ENCODE measurements around the gene FLAD1.

FLAD1 gene

DNA sequence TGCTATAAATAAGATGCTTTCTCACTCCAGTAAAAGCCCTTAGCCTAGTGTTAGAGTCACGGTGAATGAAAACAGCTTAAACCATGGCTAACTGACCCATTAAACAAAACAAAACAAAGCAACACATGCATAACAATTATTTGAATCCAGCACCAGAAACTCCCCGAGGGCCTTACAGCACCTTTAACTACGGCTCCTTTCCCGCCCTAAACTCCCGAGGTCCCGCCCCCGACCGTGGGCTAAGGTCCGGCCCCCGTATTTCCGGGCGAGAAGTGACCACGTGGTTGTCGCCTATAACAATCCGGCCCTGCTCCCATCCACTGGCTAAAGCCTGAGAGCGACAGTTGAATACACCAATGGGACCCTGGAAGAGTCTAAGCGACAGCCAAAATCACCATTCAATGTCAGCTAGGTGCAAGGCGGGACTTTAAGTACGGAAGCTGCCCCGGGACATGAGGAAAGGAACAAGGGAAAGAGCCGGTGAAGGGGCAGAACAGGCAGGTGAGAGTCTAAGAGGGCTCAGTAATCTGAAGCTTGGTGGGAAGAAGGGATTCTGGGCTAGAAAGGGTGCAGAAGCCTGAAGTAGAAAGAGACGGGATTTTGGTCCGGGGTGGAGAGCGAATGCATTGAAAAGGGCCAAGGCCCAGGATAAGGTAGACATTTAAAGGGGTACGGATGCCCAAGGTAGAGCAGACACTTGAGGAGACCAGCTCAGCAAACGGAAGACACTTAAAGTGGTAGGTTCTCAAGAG, at the start of gene FLAD1:
FLAD1 (plus strand) TSS at position 448 of the 752 bp plus-strand sequence. CDS start 351 bp downstream, outside the sequence.
- peak; percentile 94 for DNase-seq

DNA sequence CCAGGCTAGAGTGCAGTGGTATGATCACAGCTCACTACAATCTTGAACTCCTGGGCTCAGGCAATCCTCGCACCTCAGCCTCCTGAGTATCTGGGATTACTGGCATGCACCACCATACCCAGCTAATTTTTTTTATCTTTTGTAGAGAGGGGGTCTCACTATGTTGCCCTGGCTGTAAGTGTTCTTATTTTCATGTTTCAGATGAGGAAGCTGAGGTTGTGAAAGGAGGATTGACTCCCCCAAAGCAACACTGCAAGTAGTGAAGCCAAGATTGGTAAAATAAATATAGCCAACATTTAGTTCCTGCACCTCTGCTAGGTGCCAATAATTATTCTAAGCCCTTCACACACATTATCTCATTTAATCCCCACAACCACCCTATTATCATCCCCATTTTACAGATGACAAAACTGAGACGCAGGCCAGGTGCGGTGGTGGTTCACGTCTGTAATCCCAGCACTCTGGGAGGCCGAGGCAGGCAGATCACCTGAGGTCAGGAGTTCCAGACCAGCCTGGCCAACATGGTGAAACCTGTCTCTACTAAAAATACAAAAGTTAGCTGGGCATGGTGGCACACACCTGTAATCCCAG, 48.7 kb upstream of the FLAD1 start:
- DNase-seq = no peak

DNA sequence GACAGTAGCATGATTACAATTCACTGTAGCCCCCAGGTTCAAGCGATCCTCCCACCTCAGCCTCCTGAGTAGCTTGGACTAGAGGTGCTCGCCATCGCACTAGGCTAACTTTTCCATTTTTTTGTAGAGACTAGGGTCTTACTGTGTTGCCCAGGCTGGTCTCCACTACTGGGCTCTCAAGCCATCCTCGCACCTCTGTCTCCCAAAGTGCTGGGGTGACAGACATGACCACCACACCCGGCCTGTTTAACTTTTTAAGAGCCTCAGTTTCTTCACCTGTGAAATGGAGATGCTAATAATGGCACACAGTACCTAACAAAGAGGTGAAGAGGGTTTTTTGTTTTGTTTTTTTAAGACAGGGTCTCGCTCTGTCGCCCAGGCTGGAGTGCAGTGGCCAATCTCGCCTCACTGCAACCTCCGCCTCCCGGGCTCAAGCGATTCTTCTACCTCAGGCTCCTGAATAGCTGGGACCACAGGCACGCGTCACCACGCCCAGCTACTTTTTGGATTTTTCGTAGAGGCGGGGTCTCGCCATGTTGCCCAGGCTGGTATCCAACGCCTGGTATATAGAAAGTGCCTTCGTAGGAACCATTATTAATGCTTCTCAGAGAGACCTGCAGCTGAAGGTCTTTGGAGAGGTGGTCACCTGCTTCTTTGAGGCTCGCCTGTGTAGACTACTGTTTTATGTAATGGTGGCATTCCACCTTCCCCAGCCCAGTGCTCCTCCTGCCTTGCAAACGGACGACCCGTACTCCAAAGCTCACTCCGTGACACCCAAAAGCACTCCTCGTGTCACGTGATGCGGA, 47.2 kb upstream of the FLAD1 start:
- no peak for DNase-seq

DNA sequence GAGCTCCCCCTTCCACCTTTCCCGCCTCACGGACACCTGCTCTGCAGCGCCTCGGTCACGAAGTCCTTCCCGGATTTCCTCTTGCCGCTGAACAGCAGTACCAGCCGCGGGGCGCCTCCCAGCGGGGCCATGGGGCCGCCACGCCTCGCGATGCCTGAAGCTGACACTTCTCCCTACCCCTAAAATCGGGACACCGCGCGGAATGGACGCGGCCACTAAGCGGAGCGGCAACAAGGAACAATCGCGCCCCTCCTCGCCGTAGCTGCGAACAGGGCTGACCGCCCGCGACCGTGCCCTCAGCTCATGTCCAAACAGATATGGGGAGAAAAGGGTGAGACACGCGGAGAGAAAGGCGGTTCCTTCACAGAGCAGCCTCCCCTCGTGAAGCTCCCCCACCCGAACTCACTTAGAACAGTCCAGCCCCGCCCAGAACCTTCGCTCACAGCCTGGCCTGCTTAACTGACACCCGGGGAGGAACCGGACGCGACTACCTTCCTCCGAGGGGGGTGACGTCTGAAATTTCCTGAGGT, 46.5 kb upstream of the FLAD1 start, which contains the start of gene PMVK:
PMVK (minus strand) TSS at position 165 of the 530 bp plus-strand sequence; CDS start at position 131, 34 bp downstream.
- peak; percentile 92 for DNase-seq

DNA sequence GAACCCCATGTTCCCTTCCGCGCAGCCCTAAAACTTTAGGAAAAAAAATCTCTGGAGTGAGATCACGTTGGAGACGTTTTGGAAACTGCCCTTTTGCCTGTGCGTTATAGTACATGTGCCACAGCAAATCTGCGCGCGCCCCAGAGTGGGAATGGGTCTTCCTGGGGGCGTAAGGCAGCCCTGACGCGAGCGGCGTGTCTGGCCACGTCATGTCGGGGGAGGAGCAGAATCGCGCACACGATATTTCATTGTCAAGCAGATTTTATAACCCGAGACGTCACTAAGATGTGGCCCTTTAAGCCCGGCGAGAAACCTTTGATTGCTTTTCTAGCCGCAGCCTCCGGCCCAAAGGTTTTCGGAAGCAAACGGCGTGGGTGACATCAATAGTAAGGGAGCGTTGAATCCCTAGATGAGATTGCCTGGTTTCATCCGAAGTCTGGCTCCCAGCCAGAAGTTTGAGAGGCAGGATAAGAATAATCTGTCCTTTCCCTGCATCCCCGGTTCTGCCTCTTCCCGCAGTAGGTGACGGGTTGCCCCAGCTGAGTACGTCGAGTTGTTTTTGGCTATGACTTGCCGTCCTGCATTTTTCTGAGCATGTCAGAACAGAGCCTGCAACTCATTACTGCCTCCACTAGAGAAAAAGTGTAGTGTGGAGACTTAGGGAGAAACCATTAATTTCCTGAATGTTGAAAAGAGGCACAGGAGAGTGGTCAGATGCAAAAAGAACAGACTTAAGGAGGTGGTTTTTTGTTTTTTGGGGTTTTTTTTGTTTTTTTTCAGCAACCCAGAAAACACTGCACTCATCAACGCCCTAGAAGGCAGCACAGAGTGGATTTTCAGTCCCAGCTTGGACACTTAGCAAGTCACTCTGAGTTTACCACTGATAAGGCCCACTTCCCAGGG, 45.8 kb upstream of the FLAD1 start:
- peak; percentile 83 for DNase-seq

DNA sequence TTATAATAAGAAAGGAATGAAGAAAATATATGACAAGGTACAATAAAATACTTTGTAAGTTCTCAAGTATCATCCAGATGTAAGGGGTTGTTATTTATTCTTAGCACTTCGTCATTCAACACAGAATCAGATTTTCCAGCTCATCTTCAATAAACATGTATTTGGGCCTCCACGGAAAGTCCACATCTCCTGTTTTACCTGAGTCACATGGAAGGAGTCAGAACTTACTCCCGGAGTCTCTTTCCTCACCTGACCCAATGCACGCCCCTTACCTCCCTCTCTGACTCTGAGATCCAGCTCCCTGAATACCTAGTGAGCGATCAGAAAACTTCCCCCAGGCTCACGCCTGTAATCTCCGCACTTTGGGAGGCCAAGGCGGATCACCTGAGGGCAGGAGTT, 45.2 kb upstream of the FLAD1 start:
- DNase-seq = no peak

DNA sequence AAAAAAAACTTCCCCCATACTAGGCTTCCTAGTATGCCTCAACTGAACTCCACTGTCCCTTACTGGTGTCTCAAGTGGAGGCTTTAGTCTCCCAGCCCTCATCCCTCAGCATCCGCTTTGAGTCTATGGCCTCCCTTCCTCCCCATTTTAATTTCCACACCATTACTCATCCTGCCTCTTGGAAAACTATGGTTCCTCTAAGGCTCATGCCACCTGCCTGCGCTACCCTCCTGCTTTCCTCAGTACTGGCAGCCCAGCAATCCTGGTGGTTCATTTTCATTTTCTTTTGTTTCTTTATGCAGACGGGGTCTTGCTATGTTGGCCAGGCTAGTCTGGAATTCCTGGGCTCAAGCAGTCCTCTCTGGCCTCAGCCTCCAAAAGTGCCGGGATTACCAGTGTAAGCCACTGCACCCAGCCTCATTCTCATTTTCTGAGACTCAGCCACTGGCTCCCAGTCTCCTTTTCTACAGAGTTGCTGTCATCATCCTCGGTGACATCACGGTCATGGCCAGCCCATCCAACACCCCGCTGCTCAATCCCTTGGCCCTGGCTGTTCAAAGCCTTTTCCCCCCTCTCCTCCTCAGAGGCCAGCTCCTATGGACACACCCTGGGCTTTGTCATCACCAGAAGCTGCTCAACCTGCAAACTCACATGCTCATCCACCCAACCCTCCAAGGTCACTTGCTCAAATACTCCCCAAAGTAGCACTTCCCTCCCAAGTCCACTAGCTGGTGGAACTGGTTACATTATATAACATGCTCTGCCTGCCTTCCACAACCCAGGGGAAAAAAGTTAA, 44.3 kb upstream of the FLAD1 start:
- no peak for DNase-seq

DNA sequence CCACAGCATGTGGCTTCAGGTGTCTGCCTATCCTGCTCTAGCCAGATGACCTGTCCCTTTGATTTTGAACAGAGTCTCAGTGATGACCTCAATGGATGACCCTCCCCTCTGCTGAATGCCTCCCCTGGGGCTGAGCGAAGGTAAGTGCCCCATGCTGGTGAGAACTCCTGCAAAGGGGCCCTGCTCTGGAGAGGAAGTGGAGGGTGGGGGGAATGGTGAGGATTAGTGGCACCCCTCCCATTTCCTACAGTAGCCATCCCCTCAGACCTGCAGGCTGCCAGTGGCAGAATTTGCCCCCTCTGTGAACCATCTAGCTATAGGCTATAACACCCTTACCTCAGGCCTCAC, 43.0 kb upstream of the FLAD1 start:
- DNase-seq = no peak

DNA sequence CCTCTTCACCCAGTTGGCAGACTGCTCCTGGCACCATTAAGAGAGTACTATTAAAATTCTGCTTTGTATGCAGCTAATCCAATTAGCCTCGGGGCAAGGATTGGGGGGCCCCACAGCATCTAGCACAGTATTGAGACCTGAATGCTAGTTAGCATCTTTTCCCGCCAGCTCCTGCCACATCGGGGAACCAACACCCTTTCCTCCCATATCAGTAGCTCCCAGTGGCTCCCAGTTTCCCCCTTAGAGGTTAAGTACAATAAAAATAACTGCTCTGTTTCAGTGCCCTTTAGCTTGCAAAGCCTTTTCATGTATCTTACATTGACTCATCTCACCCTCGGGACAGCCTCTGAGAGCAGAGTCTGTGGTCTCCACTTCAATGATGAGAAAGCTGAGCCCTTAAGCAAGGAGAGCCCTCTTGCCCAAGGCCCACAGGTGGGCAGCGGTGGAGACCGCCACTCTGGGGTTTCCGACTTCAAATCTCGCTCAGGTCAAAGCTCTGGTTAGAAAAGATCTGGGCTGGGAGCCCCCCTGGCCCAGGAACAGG, 42.4 kb upstream of the FLAD1 start:
- no peak for DNase-seq

DNA sequence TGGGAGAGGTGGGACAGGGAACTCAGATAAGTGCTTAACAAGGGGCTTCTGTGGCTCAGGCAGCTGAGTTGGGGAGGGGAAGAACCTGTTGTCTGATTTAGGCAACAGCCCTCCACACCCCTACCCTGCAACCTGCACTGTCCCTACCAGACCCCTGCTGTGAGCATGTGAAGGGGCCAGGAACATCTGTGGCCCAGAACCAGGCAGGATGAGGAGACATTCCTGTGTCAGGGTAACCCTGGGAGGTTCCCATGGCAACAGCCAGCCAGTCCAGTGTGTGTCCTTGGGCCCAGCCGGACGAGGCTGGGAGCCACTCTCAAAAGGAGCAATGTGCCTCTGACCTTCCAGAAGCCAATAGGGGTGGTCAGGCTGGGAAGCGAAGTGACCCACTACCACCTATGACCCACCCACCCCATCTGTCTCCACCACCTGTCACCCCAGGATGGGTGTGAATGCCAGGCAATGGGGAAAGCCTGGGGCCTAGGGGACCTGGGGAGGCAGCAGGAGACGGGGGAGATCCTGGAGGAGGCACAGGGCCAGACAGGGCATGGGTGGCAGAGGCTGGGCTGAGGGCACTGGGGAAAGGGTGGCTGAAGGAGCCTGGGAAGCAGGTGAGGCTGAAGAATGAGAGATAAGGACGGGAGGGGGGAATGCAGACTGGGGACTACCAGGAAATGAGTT, 41.7 kb upstream of the FLAD1 start:
- DNase-seq = no peak

DNA sequence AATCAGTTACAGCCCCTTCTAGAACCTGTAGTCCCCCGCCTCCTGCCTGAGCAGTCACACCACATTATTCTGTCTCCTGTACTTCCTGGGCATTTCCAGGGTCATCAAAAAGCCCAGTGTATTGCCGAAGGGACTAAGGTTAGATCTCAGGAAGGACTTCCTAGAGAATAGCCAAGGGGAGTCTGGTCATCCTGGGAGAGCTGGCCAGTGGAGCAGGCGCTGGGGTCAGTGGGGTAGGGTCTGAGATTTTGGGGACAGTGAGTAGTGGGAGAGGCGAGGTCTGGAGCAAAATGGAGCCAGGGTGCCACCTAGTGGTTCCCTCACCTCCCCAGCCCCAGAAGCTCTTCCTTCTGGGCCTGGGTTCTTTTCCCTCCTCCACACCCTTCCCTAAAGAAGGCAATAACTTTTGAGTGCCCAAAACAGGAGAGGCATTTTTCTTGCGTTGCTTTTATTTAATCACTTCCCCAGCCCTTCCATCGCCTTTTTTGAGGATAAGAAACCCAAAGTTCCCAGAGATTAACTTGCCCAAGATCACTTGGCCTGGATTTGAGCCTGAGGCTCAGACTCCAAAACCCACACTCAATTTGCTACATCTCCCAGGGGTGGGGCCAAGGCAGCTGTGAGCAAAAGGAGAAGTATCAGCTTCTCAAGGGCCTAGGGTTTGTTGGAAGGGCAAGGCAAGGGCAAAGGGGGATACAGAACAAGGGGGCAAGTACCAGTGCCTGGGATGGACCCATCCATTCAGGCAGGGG, 39.3 kb upstream of the FLAD1 start:
- DNase-seq = no peak

DNA sequence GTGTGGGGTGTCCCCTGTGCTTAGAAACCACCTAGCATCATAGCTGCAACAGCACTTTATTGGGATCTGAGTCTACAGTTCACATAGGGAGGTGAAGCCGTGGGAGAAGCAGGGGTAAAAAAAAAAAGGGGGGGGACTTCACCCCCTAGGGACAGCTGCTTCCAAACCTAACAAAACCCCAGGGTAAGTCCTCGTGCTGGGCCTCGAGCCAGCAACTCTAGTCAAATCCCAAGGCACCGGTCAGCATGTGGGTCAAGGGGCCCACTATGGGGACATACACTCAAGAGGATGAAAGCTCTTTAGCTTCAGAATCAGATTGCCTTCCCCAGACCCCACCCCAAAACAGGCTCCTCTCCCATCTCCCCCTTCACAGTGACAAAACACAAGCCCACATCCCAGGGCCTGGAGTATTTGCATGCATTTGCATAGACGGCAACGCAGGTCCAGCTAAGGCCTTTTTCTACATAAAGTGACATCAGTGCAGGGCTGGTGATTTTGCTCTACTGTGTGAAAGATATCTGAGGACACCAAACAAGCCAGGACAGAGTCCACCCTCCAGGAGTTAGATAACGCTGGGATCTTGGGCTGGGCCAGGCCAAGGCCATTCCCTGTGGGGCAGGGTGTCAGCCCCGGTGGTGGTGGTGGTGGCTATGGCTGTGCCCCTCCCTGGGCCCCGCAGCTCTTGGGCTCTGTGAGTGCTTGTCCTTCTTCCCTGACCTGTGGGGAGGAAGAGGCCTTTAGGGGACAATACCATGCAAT, 38.6 kb upstream of the FLAD1 start:
- no peak for DNase-seq

DNA sequence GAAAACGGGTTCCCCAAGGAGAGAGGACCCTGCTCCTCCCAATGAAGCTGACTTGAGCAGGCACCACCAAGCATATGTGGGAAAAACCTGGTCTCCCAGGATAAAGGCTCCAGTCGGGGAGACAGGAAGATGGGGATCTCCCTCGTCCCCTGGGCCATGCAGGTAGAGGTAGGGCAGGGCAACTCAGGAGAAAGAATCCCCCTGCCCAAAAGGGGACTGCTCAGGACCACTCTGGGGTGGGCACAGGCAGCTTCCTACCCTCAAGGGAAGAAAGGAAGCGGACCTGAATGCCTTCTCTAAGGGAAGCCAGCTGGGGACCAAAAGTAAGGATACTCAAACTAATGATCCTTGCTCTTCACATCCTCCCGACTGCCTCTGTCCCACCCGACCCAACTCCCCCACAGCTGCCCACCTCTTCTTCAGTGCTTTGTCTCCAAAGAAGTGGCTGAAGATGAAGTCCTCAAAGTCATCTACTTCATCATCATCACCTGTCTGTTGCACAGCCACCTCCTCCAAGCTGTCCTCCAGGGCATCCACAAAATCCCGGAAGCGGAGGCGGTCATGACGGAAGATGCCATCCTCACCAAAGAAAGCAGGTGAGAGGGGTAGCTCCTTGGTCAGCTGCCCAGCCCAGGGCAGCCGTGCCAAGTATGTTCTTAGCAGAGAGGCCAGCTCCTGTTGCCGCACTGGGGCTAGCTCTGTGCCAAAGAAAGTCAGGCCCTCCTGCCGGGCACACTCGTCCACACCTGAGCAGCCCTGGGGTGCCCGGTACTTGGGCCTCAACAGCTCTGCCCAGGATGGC, 37.8 kb upstream of the FLAD1 start:
- DNase-seq = no peak

DNA sequence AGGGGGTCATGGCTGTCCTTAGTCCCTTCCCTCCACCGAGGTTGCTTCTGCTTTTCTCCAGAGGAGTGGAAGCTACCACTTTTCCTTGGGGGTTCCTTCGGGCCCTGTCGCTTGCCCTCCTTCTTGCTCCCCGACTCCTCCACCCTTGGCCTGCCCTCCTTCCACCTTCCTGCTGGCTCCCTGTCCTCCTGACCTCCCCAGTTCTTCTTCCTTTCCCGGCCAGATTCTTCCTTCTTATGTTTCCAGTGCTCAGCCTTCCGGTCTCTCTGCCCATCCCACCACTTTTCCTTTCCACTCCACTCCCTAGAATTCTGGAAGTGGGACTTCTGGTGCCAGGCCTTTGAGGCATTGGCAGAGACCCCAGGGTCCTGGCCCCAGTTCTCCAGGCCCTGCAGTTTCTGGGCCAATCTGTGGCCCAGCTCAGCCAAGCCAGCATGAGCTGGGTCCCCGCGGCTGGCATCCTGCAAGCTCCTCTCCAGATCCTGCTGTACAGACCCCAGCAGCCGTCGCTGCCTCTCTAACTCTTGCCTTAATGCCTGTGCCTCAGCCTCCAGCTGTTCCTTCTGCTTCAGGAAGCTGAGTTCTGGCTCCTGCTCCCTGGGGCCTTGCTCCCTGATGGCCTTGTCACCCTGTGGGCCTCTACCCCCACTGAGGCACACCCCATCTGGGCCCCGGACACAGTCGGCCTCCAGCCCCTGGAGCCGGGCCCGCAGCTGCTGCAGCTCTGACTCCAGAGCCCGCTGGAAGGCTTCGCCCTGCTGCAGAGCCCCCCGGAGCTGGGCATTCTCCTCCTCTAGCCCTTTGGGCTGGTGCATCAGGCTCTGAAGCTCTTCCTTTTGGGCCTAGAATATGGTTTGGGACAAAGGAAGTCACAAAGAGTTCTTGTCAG, 36.9 kb upstream of the FLAD1 start:
- no peak for DNase-seq

DNA sequence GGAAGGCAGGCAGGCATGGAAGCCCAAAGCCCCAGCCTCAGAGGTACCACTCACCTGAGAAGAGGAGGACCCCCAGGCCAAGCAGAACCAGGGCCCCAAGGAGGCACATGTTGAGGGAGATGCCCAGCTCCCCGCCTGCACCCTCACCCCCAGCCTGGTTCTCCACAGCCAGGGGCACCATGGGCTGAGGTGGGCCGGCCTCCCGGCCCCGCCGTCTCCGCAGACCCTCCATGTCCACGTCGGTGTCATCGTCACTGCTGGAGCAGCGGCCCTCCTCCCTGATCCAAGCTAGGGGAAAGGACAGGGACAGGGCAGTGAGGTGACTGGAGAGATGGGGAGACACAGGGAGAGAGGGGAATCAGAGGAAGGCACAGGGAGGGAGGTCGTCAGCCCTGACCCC, 35.1 kb upstream of the FLAD1 start:
- no peak for DNase-seq

DNA sequence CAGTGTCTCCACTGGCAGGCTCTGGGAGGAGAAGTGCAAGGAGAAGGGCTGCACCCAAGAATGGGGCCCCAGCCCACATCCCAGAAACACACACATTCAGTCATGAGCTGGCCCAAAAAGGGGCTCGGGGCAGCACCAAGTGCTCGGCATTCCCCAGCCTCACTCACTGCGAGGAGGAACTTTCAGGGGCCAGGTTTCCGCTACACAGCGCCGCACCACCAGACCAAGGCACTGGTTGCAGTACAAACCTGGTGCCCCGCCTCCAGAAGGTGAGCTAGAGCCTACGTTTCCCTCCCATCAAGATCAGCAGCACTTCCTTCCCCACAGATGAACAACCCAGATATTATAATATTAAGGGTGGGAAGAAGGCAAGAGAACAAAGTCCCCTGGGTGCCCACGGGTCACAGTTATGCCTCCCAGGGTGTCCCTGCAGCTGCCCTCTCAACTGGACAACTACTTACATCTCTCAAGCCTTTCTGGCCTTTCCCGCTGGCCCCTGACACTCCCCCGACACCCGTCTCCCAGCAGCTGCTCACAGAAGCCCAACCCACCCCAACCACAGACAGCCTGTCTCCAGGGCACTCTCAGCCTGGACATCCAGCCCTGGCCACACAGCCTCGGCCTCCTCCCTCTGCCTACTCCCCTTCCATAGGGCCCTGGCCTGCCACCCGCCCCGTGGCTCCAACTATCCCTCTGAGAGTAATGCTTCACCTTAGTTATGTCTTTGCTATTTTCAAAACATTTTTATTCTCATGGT, 31.1 kb upstream of the FLAD1 start:
- no peak for DNase-seq

Data from activated T-cell treated with anti-CD3 and anti-CD28 coated beads for 4 hours (primary cell).